GM04503 (cell line): Measurements from ENCODE around the gene UCK2.
A peak's percentile ranks its signal among the peaks of the same experiment; 100 is the strongest.

Experiments
- DNase-seq: peaks from one replicate; pipeline ENCODE4 v3.0.0-alpha.2; 2012; ENCODE audit warnings: low read depth

Gene UCK2

DNA sequence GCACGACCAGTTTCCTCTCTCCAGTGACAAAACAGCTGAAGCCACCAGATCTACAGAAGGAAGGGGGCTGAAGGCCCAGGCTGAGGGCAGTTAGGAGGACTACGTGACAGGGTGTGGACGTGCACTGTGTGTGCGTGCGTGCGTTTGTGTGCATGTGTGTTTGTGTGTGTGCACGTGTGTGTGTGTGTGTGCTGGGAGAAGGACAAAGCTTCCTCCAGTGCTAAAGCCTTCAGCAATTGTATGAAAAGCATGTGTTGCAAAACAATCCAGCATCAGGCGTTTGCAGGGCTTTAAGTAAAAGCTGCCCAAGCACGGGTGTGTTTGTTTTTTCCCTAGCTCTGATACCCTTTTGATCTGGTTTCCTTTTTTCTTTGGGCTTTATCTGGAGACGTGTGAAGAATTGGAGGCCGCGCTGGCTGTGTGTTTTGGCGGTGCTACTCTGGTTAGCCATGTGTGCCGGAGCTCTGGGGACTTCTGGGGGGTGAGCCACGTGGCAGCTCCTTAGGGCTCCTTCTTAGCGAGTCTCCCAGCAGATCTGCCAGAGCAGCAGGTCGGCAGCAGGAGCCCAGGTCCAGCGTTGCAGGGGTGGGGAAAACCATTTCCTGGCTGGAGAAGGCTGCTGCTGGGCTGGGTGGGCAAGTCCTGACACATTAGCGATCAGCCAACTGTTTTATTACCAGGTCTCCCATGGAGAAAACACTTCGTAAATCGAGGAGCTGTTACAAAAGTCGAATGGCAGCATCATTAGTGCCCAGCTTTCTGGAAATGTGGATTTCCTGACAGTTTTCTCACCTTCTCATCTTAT, 73.4 kb downstream of the UCK2 start:
- DNase-seq: no peak

DNA sequence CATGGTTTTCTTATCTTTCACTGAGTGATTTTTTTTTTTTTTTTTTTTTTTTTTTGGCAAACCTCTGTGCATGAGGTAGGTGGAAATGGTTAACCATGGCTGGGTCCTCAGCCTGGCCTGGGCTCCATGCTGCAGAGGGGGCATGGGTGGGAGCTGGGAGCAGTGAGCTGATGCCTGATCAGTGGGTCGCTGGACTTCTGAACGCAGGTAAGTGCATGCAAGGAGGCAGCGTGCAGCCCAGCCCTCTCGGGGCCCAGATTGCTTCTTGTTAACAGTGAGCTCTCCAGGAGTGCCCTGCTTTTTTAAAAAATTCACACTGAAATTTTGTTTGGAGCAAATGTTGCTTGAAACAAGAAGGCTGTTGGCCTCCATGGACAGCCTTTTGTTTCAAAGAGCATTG, 75.2 kb downstream of the UCK2 start:
- no peak for DNase-seq

DNA sequence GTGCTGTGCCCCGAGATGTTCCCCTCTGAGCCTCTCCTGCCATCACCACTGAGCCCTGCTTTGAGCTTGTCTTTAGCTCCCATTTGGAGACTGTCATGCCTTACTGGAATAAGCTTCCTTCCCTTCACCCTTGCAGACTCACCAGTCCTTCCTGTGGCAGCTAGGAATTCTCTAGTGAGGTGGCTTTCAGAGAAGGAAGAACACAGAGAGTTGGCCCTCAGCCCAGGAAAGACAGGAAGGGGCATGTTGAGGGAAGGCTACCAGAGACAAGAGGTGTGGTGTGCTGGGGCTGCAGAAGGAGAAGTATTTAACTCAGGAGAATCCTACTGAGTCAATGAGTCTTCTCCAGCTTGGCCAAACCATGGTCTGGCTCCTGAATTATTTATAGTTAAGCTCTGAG, 76.3 kb downstream of the UCK2 start:
- DNase-seq: peak; percentile 54

DNA sequence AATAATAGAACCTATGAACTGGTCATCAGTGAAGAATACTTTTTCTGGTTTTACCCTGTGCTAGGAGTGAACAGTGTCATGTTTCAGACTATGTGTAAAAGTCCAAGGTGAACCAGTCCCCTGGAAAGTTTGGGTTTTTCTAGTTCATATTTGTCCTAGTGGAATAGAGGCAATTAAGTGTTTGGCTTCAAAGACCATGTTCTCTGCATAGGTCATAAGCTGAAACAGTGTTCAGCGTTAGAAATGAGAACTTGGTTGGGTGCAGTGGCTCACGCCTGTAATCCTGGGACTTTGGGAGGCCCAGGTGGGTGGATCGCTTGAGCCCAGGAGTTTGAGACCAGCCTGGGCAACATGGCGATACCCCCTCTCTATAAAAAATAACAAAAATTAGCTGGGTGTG, 77.5 kb downstream of the UCK2 start:
- no peak for DNase-seq

DNA sequence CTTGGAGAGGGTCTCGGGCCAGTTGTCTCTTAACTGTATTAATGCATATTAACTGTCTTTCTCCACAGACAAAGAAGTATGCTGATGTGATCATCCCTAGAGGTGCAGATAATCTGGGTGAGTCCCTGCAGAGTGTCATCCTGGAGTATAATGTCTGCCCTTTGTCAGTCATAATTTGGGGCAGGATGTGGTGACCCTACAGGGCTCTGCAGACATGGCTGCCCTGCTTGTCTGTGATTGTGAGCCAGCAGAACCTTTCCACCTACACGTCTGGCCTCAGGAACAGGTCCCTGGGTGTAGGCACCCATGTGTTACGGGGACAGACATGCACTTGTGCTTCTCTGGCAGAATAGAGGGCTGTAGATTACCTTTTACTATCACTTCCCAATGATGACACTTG, 78.4 kb downstream of the UCK2 start:
- no peak for DNase-seq

DNA sequence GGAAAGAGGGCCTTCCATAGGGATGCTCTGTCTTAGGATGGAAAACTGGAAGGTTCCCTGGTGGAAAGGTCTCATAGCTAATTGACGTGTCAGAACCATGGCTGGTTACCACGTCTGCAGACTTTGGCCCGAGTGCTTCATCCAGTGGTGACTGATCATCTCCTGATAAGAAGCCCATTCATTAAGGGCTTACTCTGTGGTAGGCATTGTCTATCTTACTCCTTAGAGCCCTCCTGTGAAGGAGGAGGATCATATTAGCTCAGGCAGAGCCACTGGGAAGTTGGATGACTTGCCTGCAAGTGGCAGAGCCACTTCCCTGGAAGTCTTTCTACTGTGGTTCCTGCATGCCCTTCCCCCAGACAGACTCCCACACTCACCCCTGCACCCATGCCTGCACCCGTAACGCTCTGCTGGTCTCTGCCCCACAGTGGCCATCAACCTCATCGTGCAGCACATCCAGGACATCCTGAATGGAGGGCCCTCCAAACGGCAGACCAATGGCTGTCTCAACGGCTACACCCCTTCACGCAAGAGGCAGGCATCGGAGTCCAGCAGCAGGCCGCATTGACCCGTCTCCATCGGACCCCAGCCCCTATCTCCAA, 79.9 kb downstream of the UCK2 start:
- no peak for DNase-seq

DNA sequence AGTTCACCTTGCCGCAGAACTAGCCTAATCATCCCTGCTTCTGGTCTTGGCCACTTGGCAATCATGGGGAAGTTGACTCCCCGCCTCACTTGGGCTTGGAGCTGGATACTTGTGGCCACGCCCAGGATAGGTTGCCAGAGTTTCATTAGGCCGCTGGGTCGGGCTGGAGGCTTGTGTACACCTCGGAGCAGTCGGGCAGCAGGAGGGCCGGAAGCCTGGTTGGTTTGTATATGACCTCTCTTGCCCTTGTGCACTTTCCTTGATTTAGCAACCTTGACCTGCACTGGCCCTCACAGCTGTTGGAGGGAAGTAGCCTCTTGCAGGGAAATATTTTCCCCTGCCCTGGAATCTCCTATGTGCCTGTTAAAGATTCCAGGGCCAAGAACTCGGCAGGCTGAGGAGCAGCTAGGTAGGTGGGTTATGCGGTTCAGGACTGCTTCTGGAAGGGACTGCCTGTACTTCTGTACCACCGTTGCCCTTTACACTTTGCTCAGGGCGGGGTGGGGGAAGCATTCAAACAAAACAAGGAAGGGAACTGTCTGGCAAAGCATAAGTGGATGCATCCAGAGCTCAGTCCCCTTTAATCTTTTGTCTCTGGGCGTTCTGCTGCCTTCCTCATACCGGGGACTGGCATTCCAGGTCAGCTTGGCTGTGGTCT, 83.5 kb downstream of the UCK2 start:
- DNase-seq: no peak

DNA sequence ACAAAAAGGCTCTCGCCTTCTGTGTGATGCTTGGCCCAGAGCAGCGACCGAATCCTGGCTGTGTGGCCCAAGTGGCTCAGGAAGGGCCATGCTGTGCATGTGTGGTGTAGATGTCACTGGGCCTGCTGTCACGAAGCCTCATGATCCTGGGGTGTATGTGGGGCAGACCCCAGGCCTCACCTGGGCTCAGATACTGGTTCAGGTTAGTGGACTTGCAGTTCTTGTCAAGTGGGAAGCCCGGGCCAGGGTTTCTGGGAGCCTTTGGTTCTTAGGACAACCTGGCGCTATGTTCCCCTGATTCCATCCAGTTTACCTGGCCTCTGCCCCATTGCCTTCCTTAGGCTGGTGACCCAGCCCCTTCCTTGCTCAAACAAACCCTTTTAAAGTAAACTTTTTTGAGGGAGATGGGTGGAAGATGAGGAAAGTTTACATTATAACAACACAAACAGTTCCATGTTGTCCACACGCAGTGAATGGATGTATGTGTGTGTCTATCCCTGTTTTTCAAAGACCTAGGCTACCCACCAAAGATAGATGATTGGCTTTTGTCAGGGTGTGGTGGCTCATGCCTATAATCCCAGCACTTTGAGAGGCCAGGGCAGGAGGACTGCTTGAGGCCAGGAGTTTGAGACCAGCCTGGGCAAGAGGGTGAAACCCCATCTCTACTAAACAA, 84.3 kb downstream of the UCK2 start:
- DNase-seq: no peak

DNA sequence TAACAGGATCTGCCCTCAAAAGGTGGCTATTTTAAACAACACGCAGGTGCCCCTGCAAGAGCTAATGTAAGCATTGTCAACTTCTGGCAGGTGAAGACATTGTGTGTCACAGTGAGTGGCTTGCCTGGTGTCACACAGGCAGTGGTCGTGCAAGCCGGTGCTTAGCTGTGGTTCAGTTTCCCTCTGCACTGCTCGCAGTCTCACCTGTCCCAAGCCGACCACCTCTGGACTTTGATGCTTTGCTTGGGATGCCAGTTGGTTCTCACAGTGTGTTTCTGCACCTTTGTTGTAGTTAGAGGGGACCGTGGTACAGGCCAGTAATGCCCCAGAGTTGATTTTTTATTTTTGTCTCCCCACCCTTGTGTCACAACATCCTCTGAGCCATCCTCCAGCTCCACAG, 85.2 kb downstream of the UCK2 start:
- DNase-seq: no peak

DNA sequence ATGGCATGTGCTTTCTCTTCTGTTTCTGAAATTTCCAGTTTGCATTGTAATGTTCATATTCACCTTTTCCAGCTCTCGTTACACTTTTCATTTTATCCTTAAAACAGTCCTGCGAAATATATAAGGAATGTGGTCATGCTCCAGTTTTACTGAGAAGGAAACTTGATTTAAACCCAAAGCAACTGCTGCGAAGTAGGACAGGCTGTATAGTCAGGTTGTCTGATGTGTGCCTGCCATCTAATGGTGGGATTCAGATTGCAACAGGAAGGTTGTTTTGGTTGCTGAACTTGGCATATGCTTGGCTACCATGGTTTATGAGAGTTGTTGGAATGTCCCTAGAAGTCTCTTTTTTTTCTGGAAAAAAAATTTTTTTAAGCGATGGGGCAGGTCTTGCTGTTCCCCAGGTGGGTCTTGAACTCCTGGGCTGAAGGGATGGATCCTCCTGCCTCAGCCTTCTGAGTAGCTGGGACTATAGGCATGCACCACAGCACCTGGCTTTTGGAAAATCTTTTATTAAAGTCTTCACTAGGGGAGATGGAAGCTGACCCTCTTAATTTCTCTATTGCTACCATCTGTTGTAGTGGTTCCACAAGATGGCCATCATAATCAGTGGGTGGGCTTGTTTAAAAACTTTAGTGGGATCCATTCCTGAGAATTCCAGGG, 86.9 kb downstream of the UCK2 start:
- no peak for DNase-seq

DNA sequence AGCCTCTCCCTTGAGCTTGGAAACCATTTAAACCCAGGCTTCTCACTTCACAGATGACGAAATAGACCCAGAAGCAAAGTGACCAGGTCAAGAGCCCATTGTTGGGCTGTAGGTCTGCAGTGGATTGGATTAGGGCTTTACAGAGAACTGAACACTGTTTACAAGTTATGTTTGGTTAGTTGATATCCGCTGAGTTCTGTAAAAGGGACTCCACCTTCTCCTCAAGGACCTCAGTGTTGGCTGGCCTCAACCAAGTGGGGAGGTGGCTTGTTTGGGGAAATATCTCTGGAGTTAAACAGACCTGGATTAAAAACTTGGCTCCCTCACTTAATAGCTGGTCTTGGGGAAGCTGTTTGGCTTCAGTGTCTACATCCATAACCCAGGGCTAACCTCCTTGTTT, 88.1 kb downstream of the UCK2 start:
- DNase-seq: no peak

DNA sequence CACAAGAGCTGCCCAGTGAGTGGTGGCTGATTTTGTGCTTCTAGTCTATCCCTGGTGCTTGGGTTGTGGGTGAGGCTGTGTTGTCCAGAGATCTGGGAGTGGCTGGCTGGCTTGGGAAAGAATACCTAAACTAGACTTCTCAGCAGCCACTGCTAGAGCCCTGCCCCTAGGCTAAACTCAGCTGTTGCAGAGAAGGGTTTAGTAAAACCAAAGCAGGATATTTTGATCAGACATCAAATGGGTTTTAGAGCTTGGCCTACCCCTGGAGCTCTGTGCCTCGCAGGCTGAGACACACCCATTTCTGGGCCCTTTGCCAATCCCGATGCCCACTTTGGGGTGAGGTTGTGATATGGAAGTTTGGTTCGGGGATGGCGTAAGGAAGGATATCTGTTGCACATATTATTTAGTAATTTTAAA, 88.5 kb downstream of the UCK2 start:
- no peak for DNase-seq

DNA sequence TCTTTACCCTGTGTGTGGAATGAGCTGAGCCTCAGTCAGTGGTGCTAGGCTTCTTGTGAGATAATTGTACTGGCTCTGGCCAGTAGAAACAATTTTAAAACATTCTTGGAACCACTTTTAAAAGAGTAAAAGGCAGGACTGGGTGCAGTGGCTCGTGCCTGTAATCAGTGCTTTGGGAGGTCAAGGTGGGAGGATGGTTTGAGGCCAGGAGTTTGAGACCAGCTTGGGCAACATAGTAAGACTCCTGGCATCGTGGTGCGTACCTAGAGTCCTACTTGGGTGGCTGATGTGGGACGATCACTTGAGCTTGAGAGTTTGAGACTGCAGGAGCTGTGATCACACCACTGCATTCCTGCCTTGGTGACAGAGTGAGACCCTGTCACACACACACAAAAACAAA, 89.8 kb downstream of the UCK2 start:
- no peak for DNase-seq

DNA sequence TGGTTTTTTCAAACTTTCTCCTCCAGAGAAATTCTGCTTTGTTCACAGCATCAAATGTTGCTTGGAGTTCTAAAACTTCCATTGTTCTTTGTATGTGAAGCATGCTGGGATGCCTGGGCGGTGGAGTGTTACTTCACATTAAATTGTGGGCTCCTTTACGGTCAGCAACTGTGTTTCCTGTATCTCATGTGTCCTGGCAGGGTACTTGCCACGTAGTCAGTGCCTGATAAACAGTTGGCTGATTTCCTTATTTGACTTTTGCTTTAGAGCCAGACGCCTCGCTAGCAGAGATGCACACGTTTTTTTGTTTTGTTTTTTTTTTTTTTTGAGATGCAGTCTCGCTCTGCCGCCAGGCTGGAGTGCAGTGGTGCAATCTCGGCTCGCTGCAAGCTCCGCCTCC, 96.7 kb downstream of the UCK2 start:
- no peak for DNase-seq

DNA sequence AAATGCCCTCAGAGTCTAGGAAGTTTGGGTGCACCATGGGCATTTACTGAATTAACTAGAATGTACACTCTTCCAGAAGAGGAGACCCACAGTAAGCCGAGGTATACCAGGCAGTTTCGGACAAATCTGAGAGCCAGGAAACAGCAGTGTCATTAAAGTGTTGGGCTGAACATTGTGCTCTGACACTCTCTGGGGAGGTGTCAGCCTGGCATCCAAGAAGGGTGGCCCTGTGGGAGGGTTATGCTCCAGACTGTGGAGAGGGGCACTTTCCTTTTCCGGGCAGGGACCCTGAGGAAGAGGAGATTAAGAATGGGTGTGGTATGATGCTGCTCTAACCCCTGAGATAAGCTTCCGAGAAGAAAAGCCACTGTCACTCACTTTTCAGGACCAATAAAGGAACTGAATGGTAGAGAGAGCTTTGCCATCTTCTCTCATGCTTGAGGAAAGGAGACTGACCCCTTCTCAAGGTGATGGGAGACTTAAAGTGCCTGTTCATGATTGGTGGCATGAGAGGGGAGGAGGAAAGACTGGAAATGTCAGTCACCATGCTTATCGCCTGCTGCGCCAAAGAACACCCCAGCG, 98.2 kb downstream of the UCK2 start:
- DNase-seq: no peak

DNA sequence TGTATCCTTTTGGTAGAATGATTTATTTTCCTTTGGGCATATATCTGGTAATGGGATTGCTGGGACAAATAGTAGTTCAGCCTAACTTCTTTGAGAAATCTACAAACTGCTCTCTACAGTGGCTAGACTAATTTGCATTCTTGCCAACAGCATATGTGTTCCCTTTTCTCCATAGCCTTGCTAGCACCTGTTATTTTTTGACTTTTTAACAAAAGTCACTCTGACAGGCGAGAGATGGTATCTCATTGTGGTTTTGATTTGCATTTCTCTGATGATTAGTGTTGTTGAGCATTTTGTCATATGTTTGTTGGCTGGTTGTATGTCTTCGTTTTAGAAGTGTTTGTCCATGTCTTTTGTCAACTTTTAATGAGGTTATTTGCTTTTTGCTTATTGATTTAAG, 99.8 kb downstream of the UCK2 start:
- DNase-seq: no peak

DNA sequence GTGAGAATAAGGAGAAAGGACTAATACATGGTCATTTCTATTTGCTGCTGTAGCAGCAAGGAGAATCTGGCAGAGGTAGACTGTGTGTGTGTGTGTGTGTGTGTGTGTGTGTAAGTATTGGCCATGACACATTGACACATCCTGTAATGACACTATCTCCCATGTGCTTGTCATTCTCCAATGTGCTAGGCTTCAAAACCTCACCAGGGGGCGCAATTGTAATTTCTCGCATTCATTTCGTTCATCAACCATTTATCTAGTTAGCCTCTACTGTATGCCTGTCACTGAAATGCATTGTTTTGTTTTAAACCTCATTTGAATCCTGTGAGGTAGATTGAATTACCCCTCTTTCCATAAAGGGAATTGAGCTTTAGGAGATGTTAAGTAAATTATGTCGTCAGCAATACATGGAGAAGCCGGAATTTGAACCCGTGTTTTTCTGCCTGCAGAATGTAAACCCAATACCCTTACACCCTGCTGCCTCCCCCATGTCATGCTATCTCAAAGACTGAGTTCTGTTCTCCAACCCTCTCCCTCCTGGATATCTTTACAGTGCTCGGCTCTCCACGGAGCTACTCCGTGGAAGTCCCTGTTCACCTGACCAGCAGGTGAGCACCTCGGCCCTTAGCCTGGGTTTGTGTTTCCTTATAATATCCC, 100.8 kb downstream of the UCK2 start:
- DNase-seq: no peak

DNA sequence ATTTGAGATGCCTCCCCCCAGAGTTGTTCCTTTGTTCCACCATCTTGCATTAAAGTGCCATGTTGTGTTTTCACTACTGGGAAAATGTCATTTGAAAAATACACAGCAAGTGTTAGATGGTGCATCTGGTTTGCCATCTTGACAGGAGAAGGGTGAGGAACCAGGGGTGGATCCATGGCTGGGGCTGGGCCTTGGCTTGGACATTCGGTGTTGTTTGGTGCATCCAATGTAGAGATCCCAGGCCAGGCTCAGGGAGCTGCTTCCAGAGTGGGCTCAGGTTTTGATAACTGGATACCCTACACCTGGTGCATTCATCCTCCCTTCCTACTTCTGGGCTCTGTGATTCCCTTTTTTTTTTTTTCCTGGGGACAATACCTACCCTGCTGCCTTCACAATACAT, 103.5 kb downstream of the UCK2 start:
- DNase-seq: no peak

DNA sequence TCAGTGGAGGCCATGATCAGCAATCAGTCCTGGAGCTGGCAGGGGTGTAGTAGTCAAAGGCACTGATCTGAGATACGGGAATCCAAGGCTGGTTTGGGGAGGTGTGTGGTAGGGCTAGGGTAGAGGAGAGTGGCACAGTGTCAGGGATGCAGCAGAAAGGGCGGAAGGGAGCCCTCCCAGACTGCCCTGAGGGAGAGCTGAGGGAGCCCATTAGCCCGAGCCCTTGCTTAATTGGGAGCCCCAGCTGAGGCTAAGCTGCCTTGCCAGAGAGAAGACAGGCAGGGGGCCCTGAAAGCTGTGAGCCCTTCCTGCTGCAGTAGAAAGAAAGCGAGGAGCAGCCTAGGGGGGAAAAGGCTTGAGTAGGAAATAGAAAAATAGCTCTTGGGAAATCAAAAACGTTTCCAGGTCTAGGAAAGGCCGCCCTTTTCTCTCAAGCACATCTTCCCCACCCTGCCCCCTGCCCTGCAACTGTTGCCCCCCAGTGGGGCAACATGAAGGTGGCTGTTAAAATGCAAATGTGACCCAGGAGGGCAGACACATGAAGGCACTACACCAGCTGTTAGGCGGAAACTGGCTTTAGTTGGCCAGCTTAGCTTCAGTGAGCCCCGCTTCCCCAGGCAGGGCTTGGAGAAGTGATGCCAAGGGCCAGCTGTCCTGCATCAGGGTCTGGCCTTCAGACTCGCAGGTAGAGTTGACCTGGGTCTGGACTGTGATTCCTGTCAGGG, 106.2 kb downstream of the UCK2 start:
- no peak for DNase-seq

DNA sequence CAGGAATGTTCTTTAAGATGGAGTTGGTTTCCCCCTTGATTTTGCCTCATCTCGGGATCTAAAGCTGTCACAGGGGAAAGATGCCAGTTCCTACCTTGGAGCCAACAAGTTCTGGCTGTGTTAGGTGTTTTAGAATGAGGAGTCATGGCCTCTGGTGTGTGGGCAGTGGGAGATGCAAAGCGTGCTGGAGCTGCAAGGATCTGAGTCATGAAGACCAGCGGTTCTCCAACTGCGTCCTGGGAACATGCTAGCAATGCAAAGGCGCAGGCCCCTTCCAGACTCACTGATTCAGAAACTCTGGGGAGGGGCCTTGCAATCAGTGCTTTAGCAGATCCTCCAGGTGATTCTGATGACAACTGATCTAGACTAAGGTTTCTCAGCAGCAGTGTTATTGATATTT, 109.1 kb downstream of the UCK2 start:
- no peak for DNase-seq

DNA sequence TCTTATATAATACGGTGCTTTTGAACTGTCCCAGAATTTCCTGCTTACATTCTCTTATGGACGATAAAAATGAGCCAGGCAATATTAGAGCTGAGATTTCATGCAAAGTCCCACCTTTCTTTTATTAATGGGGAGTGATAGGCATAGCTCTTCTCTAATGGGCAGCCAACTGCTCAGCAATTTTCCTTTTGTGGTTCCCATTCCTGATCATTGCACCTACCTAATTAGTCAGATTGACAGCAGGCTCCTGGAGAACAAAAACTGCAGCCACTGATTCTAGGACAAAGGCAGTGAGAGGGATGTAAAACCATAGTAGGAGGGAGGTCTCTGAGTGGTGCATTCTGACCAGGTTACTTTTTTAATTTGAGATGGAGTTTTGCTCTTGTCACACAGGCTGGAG, 110.4 kb downstream of the UCK2 start:
- no peak for DNase-seq
